Measurements from ENCODE around the gene PUS7L.

The PUS7L gene

DNA sequence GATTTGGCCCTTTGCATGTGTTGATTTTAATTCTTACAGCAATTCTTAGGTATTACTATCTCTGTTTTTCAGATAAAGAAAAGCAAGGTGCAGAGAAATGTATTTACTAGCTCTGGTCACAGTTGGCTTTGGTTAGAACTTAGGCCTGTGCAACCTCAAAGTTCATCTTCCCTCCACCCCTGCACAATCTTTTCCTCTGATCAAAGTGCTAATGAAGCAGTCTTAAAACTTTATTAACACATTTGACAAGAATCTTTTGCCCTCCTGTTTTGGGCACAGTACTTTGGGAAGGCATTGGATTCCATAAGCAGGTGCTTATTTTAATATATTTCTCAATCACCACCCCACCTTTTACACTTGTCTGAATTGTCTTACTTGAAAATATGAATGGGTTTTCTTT, 2.9 kb upstream of the PUS7L start:
- no peak overlapping the region for H4K91ac ChIP-seq (ENCODE audit: low read length)
- H4K8ac ChIP-seq (ENCODE audit: low read length), result no peak overlapping the region
- no peak overlapping the region for H2AFZ ChIP-seq (ENCODE audit: low read depth, low read length)
- no peaks in the 10 kb centered on the region for H3K27me3 ChIP-seq (ENCODE audit: control insufficient read depth in 1 of 2, insufficient read depth in 1 of 2, low read length in 2 of 2)
- no peak for DNase-seq
- no peak overlapping the region for H3K4me2 ChIP-seq (ENCODE audit: low read length, poor library complexity, severe bottlenecking)
- no peak overlapping the region for H2AK5ac ChIP-seq (ENCODE audit: low read length, severe bottlenecking)
- peaks cover 0 to 22% of the 10 kb centered on the region in 2 experiments for H3K36me3 ChIP-seq (ENCODE audit: control insufficient read depth in 1 of 2, insufficient read depth in 2 of 2, low read depth in 1 of 2, low read length in 2 of 2)
- H3K18ac ChIP-seq (ENCODE audit: low read depth in 1 of 2, low read length in 2 of 2), result no peak overlapping the region
- H2BK120ac ChIP-seq (ENCODE audit: low read depth, low read length), result no peak overlapping the region
- H2BK12ac ChIP-seq (ENCODE audit: low read length in 2 of 2), result no peak overlapping the region
- no peak overlapping the region for H2BK15ac ChIP-seq (ENCODE audit: low read depth, poor library complexity, severe bottlenecking)
- H3K9ac ChIP-seq (ENCODE audit: low read length), result no peak overlapping the region
- no peak overlapping the region for H3K23ac ChIP-seq (ENCODE audit: low read length in 2 of 2)
- no peak overlapping the region for H3K14ac ChIP-seq (ENCODE audit: low read length in 2 of 2)
- H3K9me3 ChIP-seq (ENCODE audit: control insufficient read depth, low read length), result no peaks in the 10 kb centered on the region
- no peak overlapping the region for H3K27ac ChIP-seq (ENCODE audit: low read length, poor library complexity, severe bottlenecking)
- peaks cover 1% of the 10 kb centered on the region for H3K79me1 ChIP-seq (replicated peaks; ENCODE audit: low read length, poor library complexity, severe bottlenecking)
- no peak overlapping the region for H2BK5ac ChIP-seq (ENCODE audit: low read depth, low read length, poor library complexity, severe bottlenecking)
- H3K4me1 ChIP-seq (ENCODE audit: control insufficient read depth, insufficient read depth, low read depth, low read length), result peaks cover 3% of the 10 kb centered on the region
- no peak overlapping the region for H3K4me3 ChIP-seq (ENCODE audit: insufficient read depth in 1 of 2, low read depth in 1 of 2, low read length in 2 of 2)
- H3K4ac ChIP-seq (ENCODE audit: low read depth in 1 of 2, low read length in 2 of 2), result no peak overlapping the region

DNA sequence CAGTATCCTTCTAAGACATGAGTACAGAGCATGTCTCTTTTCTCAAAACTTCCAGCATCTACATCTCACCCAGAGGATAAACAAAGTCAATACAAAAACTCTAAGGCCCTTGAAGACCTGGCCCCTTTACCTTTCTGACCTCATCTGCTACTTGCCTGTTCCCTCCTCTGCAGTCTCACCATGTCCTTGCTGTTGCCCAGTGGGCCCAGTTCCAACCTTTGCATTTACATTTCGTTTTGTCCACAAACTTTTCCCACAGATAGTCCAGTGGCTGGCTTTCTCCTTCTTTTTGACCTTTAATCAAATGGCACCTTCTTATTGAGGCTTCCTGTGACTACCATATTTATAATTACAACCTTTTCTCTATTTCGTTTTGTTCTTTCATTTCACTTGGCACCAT, 1.8 kb upstream of the PUS7L start:
- no peak overlapping the region for H2BK12ac ChIP-seq (ENCODE audit: low read length in 2 of 2)
- H3K36me3 ChIP-seq (ENCODE audit: control insufficient read depth in 1 of 2, insufficient read depth in 2 of 2, low read depth in 1 of 2, low read length in 2 of 2), result peaks cover 0 to 20% of the 10 kb centered on the region in 2 experiments
- no peak overlapping the region for H4K8ac ChIP-seq (ENCODE audit: low read length)
- H2BK120ac ChIP-seq (ENCODE audit: low read depth, low read length), result no peak overlapping the region
- no peak overlapping the region for H3K4me2 ChIP-seq (ENCODE audit: low read length, poor library complexity, severe bottlenecking)
- peak overlapping the region in 1 of 2 experiments; percentile 93 for H3K4me3 ChIP-seq (ENCODE audit: insufficient read depth in 1 of 2, low read depth in 1 of 2, low read length in 2 of 2)
- no peak overlapping the region for H2AFZ ChIP-seq (ENCODE audit: low read depth, low read length)
- H2BK15ac ChIP-seq (ENCODE audit: low read depth, poor library complexity, severe bottlenecking), result no peak overlapping the region
- WGBS, result 87% methylated on average over 2 of the region's 2 CpGs
- DNase-seq, result no peak
- no peak overlapping the region for H2BK5ac ChIP-seq (ENCODE audit: low read depth, low read length, poor library complexity, severe bottlenecking)
- no peak overlapping the region for H3K27ac ChIP-seq (ENCODE audit: low read length, poor library complexity, severe bottlenecking)
- H3K18ac ChIP-seq (ENCODE audit: low read depth in 1 of 2, low read length in 2 of 2), result no peak overlapping the region
- H3K79me1 ChIP-seq (replicated peaks; ENCODE audit: low read length, poor library complexity, severe bottlenecking), result peaks cover 1% of the 10 kb centered on the region
- no peak overlapping the region for H3K23ac ChIP-seq (ENCODE audit: low read length in 2 of 2)
- no peak overlapping the region for H3K9ac ChIP-seq (ENCODE audit: low read length)
- no peak overlapping the region for H3K4ac ChIP-seq (ENCODE audit: low read depth in 1 of 2, low read length in 2 of 2)
- H2AK5ac ChIP-seq (ENCODE audit: low read length, severe bottlenecking), result no peak overlapping the region
- H3K14ac ChIP-seq (ENCODE audit: low read length in 2 of 2), result no peak overlapping the region
- no peaks in the 10 kb centered on the region for H3K27me3 ChIP-seq (ENCODE audit: control insufficient read depth in 1 of 2, insufficient read depth in 1 of 2, low read length in 2 of 2)
- no peaks in the 10 kb centered on the region for H3K9me3 ChIP-seq (ENCODE audit: control insufficient read depth, low read length)
- peaks cover 3% of the 10 kb centered on the region for H3K4me1 ChIP-seq (ENCODE audit: control insufficient read depth, insufficient read depth, low read depth, low read length)
- no peak overlapping the region for H4K91ac ChIP-seq (ENCODE audit: low read length)

DNA sequence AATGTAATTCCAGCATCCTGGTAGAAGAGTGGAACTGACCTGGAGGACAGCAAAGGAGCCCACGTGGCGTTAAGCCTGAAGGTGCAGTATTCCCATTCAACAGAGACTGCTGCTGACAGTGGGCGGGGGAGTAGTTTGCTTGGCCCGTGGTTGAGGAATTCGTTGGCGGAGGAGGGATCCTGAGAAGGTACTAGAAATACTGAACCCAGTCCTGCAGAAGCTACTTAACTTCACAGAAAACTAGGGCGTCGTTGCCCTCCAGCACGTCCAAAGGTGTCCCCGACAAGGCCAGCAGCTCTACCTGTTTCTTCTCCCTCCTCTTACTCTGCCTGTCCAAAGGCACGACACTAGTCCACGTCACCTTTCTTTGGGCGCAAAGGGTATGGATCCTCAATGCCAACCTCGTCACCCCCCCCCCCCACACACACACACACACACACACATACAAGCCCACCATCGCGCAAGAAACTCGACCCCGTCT, 303 bp downstream of the PUS7L start:
- H2BK15ac ChIP-seq (ENCODE audit: low read depth, poor library complexity, severe bottlenecking), result no peak overlapping the region

DNA sequence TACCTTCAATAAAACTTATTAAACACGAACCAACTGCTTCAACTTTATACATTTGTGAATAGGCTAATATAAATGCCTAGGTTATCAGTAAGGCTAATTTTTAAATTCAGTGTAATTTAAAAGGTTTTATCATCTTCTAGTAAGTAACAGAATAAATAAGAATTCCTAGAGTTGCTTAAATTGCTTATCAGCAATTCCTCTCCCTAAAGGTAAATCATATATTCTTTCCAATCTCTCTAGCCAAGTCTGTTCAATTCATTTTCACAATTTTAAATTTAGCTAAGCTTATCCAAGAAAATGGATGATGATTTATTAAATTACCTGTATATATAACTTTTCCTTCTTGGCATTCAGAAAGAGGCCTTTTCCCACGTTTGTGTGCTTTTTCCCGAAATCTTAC, 4.6 kb downstream of the PUS7L start:
- H3K9ac ChIP-seq (ENCODE audit: low read length), result no peak overlapping the region
- H3K4me3 ChIP-seq (ENCODE audit: insufficient read depth in 1 of 2, low read depth in 1 of 2, low read length in 2 of 2), result no peak overlapping the region
- no peak overlapping the region for H4K91ac ChIP-seq (ENCODE audit: low read length)
- H2AFZ ChIP-seq (ENCODE audit: low read depth, low read length), result no peak overlapping the region
- no peak overlapping the region for H2BK120ac ChIP-seq (ENCODE audit: low read depth, low read length)
- no peak overlapping the region for H2BK12ac ChIP-seq (ENCODE audit: low read length in 2 of 2)
- no peak overlapping the region for H3K27ac ChIP-seq (ENCODE audit: low read length, poor library complexity, severe bottlenecking)
- peaks cover 1% of the 10 kb centered on the region for H3K79me1 ChIP-seq (replicated peaks; ENCODE audit: low read length, poor library complexity, severe bottlenecking)
- H2AK5ac ChIP-seq (ENCODE audit: low read length, severe bottlenecking), result no peak overlapping the region
- no peak overlapping the region for H2BK15ac ChIP-seq (ENCODE audit: low read depth, poor library complexity, severe bottlenecking)
- H3K18ac ChIP-seq (ENCODE audit: low read depth in 1 of 2, low read length in 2 of 2), result no peak overlapping the region
- H3K27me3 ChIP-seq (ENCODE audit: control insufficient read depth in 1 of 2, insufficient read depth in 1 of 2, low read length in 2 of 2), result no peaks in the 10 kb centered on the region
- H3K36me3 ChIP-seq (ENCODE audit: control insufficient read depth in 1 of 2, insufficient read depth in 2 of 2, low read depth in 1 of 2, low read length in 2 of 2), result peaks cover 0 to 36% of the 10 kb centered on the region in 2 experiments
- no peak overlapping the region for H3K14ac ChIP-seq (ENCODE audit: low read length in 2 of 2)
- no peaks in the 10 kb centered on the region for H3K9me3 ChIP-seq (ENCODE audit: control insufficient read depth, low read length)
- DNase-seq, result no peak
- no peak overlapping the region for H3K23ac ChIP-seq (ENCODE audit: low read length in 2 of 2)
- no peak overlapping the region for H4K8ac ChIP-seq (ENCODE audit: low read length)
- no peaks in the 10 kb centered on the region for H3K4me1 ChIP-seq (ENCODE audit: control insufficient read depth, insufficient read depth, low read depth, low read length)
- H2BK5ac ChIP-seq (ENCODE audit: low read depth, low read length, poor library complexity, severe bottlenecking), result no peak overlapping the region
- H3K4ac ChIP-seq (ENCODE audit: low read depth in 1 of 2, low read length in 2 of 2), result no peak overlapping the region
- WGBS, result 93% methylated on average over 2 of the region's 3 CpGs
- H3K4me2 ChIP-seq (ENCODE audit: low read length, poor library complexity, severe bottlenecking), result no peak overlapping the region

More for the DNA sequence above, 303 bp downstream of the PUS7L start:
- Histone ChIP-seq H3K4me2 (ENCODE audit: low read length, poor library complexity, severe bottlenecking) (peak overlapping the region; percentile 62), H3K79me1 (replicated peaks; ENCODE audit: low read length, poor library complexity, severe bottlenecking) (peaks cover 1% of the 10 kb centered on the region), H2BK120ac (ENCODE audit: low read depth, low read length) (no peak overlapping the region), H3K4ac (ENCODE audit: low read depth in 1 of 2, low read length in 2 of 2) (no peak overlapping the region), H3K18ac (ENCODE audit: low read depth in 1 of 2, low read length in 2 of 2) (no peak overlapping the region), H3K4me3 (ENCODE audit: insufficient read depth in 1 of 2, low read depth in 1 of 2, low read length in 2 of 2) (peak overlapping the region; percentile 60 to 93), H3K27me3 (ENCODE audit: control insufficient read depth in 1 of 2, insufficient read depth in 1 of 2, low read length in 2 of 2) (no peaks in the 10 kb centered on the region), H4K8ac (ENCODE audit: low read length) (peak overlapping the region; percentile 87), H3K9ac (ENCODE audit: low read length) (peak overlapping the region; percentile 95), H2AK5ac (ENCODE audit: low read length, severe bottlenecking) (no peak overlapping the region), H3K36me3 (ENCODE audit: control insufficient read depth in 1 of 2, insufficient read depth in 2 of 2, low read depth in 1 of 2, low read length in 2 of 2) (peaks cover 0 to 24% of the 10 kb centered on the region in 2 experiments), H2BK12ac (ENCODE audit: low read length in 2 of 2) (no peak overlapping the region), H3K23ac (ENCODE audit: low read length in 2 of 2) (no peak overlapping the region), H3K27ac (ENCODE audit: low read length, poor library complexity, severe bottlenecking) (no peak overlapping the region), H3K4me1 (ENCODE audit: control insufficient read depth, insufficient read depth, low read depth, low read length) (peaks cover 3% of the 10 kb centered on the region), H4K91ac (ENCODE audit: low read length) (peak overlapping the region; percentile 7), H3K9me3 (ENCODE audit: control insufficient read depth, low read length) (no peaks in the 10 kb centered on the region), H3K14ac (ENCODE audit: low read length in 2 of 2) (peak overlapping the region in 1 of 2 experiments; percentile 26), H2AFZ (ENCODE audit: low read depth, low read length) (peak overlapping the region; percentile 30), H2BK5ac (ENCODE audit: low read depth, low read length, poor library complexity, severe bottlenecking) (no peak overlapping the region)
- DNase-seq, result no peak
- WGBS, result 59% methylated on average over 18 of the region's 18 CpGs

Measured in mesenchymal stem cell (in vitro differentiated cells and primary cell).